GM21717 (cell line): Measurements from ENCODE around the gene RBM3.
"Not testable (repeated sequence)": the region's sequence is repeated elsewhere in the genome, so short reads cannot be mapped to it uniquely, and the experiment has no call there.

Source experiments
- ATAC-seq: cut with Tn5 transposase; IDR thresholded peaks from one replicate; pipeline ENCODE4 v1.9.1; 2021; ENCODE audit warnings: mild to moderate bottlenecking, moderate library complexity; ENCODE audit not compliant: unreplicated experiment

RBM3 gene

DNA sequence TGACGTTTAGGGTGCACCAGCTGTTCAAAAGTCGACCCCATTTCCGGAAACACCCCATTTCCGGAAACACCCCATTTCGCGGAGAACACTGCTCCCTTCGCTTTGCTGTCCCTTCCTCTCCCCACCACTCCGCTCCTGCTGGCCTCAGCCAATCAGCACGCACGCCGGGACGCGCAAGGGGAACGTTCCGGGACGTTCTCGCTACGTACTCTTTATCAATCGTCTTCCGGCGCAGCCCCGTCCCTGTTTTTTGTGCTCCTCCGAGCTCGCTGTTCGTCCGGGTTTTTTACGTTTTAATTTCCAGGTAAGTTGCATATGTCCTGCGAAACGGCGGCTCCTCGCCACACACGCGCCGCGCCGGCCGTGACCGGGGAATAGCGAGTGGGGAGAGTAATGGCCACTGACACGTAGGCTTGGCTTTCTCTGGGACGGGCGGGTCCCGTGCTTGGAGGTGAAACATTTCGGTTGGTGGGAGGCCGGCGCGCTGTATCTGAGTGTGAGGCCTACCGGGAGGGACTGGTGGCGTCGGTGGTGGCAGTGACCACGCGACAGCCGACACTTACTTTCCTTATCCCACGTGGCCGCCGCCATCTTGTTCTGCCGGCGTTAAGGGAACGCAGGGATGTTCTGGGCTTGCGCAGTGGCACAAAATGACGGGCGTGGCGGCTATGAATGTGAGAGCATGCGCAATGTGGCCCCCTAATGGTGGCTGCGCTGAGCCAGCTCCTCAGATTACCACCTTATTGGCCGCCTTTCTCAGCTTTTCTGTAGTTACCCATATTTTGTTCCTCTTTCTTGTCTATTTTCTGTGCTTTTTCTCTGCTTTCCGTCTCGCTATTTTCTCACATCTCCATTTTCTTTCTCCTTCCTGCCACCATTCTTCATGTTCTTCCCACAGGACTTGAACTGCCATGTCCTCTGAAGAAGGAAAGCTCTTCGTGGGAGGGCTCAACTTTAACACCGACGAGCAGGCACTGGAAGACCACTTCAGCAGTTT, at the start of gene RBM3:
RBM3 (plus strand) TSS at position 215 of the 997 bp plus-strand sequence; CDS start at position 912, 697 bp downstream.
- ATAC-seq: peak; percentile 79

DNA sequence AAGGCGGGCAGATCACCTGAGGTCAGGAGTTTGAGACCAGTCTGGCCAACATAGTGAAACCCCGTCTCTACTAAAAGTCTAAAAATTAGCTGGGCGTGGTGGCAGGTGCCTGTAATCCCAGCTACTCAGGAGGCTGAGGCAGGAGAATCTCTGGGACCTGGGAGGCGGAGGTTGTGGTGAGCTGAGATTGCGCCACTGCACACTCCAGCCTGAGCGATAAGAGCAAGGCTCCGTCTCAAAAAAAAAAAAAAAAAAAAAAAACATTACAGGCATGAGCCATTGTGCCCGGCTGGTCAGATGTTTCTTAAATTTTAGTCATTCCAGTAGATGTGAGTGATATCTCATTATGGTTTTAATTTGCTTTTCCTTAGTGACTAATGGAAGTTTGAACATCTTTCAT, 48.4 kb upstream of the RBM3 start:
- not testable (repeated sequence) for ATAC-seq

DNA sequence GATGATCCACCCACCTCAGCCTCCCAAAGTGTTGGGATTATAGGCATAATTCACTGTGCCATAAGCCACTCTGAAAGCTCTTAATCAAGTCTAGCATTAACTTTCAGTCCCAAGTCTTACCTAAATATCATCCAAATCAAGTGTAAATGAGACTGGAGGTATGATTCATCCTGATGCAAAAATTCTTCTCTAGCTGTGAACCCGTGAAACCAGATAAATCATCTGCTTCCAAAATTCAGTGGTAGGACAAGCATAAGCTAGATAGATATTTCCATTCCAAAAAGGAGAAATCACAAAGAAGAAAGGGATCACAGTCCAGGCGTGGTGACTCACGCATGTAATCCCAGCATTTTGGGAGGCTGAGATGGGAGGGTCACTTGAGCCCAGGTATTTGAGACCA, 43.5 kb upstream of the RBM3 start:
- no peak for ATAC-seq

DNA sequence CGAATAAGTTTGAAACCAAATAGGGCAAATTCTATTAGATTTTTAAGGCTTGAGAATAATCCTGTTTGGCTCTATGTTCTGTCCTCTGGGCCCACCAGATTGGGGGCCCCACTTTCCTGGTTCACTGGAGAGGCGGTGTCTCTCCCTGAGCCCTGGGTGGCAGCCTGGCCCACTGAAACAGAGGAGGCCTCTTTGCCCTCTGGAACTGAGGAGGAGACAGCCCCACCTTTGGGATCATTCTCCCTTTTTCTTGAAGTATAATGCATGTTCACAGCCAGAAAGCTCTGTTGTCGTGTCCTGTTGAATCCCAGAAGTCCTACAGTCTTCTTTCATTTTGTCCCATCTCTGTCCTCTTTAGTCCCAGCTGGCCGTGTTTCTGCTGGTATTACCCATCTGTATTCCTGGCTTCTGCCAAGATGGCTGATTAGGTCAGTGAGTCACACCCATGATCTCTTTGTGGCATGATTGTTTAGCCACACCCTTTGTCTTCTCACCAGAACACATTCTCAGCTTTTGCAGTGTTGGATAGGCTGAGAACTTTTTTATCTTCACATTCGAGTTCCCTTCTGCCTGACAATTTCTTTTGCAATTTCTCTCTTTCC, 42.8 kb upstream of the RBM3 start:
- no peak for ATAC-seq

DNA sequence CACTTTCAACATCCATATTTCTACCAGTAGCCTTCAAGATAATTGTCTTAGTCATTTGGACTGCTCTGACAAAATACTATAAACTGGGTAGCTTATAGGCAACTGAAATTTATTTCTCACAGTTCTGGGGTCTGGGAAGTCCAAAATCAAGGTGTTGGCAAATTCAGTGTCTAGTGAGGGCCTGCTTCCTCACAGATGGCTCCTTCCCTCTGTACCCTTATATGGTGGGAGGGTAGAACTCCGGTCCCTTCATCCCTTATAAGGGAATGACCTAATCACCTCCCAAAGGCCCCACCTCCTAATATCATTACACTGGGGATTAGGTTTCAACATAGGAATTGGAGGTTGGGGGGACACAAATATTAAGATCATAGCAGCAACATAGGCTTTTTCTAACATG, 42.1 kb upstream of the RBM3 start:
- no peak for ATAC-seq

DNA sequence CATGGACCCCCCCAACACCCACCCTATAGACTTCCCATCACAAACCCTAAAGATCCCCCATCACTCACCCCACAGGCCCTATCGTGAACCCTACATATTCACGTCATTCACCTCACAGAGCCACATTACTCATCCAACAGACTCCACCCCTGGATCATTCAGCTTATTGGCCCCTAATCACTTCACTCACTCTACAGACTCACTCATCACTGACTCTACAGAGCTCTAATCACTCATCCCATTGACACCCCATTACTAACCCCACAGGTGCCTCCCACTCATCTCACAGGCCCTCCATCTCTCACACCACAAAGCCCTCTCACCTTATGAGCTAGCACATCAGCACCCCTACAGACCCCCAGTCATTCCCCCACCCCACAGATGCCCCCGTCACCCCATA, 41.1 kb upstream of the RBM3 start:
- ATAC-seq: no peak

DNA sequence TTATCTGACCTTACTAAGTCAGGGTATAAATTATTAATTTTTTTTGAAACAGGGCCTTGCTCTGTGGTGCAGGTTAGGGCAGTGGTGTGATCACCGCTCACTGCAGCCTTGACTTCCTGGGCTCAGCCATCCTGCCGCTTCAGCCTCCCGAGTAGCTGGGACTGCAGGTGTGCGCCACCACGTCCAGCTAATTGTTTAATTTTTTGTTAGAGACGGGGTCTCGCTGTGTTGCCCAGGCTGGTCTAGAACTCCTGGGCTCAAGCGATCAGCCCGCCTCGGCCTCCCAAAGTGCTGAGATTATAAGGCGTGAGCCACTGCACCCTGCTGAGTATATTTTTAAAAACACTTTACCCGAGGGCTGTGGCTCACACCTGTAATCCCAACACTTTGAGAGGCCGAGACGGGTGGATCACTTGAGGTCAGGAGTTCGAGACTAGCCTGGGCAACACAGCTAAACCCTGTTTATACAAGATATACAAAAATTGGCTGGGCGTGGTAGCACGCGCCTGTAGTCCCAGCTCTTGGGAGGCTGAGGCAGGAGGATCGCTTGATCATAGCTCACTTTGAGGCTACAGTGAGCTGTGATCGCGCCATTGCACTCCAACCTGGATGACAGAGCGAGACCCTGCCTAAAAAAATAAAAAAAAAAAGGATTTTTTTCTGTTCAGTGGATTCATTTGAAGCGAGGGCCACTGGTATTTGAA, 35.5 kb upstream of the RBM3 start:
- no peak for ATAC-seq

DNA sequence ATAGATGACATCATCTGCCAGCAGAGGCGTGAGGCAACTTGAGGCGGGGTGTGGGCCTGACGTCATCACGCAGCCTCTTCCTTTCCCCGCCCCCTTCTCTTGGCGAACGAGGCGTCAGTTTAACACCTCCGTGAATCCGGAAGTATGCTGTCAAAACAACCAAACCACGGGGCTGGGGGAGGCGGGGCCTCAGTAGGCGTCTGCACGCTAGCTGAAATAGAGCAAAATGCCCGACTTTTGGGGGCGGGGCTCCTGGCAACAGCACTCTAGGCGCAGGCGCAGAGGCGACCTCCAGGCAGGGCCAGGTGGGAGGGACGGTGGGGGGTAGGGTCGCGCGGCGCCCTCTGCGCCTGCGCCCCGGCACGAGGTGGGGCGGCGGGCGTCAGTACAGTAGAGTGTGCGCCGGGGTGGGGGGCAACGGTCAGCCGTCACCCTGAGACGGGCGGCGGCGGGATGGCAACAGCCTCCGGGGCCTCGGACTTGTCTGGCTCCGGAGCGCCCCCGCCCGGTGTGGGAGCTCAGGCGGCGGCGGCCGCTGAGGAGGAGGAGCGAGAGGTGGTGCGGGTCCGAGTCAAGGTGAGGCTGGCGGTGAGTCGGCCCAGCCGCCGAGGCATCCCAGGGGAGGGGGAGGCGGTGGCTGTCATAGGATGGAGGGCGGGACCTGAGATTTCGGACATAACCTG, 34.8 kb upstream of the RBM3 start, which contains the start of gene TBC1D25:
TBC1D25 (plus strand) TSS at position 370 of the 683 bp plus-strand sequence; CDS start at position 454, 84 bp downstream.
- ATAC-seq: peak; percentile 78

DNA sequence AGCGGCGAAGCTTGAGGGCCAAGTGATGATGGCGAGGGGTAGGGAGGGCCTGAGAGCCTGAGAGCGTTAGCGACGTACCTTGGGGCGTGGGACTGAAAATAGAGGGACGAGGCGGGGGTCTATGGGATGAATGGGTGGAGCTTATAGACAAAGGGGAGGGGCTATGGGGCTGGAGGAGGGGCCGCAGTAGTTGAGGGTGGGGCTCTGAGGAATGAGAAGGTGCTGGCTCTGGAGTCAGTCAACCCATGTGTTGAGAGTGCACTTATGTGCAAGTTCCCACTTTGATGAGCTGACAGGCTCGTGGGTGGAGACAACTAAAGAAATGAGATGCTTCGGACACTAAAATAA, 34.3 kb upstream of the RBM3 start:
- peak; percentile 29 for ATAC-seq

DNA sequence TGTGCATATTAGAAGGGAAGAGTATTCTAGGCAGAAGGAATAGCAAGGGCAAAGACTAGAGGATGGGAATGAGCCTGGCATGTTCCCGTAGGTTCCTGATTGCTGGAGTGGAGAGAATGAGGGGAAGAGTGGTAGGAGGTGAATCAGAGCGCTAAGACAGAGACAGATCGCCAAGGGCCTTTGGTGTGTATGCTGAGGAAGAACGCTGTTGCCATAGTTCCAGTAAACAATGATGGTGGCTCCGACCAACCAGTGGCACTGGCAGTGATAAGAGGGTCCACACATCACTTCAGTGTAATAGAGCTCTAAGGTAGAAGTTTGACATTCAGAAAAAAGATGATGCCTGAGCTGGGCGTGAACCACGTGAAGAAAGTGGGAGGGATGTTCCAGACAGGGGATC, 33.8 kb upstream of the RBM3 start:
- ATAC-seq: no peak

DNA sequence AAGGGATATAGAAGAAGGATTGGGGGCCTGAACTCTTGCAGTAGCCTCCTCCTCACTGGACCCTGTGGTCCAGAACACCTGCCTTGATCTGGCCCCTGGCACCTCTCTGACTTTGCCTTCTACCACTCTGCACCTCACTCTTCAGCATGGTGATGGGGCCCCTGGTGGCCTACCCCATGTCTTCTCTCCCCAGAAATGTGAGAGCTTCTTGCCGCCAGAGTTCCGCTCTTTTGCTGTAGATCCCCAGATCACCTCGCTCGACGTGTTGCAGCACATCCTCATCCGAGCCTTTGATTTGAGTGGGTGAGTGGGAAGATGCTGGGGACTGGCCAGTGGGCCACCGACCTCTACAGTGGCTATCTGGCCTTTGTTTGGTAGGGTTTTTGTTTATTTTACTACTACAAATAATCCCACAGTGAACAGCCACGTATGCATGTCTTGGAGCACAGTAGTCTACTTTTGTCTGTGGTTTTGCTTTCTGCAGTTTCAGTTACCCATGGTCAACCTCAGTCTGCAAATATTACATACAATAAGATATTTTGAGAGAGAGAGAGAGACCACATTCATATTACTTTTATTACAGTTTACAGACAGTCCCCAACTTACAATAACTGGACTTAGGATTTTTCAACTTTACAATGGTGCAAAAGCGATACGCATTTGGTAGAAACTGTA, 33.0 kb upstream of the RBM3 start:
- ATAC-seq: no peak

DNA sequence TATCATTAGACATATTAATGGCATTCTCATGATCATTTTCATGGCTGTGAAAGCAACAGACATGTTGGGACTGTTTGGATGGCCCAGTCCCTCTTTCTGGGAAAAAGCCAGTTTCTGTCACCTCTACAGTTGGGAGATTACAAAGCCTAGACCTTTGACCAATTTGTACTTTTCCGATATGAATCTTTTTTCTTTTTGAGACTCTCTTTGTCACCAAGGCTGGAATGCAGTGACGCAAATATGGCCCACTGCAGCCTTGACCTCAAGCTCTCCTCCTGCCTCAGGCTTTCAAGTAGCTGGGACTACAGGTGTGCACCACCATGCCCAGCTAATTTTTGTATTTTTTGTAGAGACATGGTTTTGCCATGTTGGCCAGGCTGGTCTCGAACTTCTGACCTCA, 25.4 kb upstream of the RBM3 start:
- no peak for ATAC-seq

DNA sequence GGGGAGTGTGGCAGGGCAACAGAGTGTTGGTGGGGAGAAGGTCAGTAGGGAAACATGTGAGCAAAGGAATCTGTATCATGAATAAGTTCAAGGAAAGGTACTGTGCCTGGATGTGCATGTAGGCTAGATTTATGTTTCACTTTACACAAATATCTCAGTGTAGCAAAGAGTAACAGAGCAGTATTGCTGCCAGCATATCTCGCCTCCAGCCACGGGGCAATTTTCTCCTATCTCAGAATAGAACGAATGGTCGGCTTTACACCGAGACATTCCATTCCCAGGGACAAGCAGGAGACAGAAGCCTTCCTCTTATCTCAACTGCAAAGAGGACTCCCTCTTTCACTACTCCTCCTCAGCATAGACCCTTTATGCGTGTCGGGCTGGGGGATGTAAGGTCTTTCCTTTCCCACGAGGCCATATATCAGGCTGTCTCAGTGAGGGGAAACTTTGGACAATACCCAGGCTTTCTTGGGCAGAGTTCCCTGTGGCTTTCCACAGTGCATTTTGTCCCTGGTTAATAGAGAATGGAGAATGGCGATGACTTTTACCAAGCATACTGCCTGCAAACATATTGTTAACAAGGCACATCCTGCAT, 18.5 kb upstream of the RBM3 start:
- ATAC-seq: not testable (repeated sequence)

DNA sequence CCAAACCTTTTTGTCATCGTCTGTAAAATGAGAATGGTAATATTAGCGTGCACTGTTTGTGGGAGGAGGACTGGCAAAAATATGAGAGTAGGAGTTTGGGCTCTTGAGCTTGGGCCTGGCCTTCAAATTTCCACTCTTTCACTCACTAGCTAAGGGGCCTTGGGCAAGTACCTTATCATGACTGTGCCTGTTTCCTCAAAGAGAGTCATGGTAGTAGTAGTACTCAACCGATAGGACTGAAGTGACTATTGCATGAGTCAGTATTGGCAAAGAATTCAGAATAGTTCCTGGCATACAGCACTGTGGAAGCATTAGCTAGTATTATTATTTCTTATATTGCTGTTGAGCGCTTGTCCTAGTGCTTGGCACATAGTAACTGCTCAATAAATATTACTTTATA, 16.0 kb upstream of the RBM3 start:
- no peak for ATAC-seq

DNA sequence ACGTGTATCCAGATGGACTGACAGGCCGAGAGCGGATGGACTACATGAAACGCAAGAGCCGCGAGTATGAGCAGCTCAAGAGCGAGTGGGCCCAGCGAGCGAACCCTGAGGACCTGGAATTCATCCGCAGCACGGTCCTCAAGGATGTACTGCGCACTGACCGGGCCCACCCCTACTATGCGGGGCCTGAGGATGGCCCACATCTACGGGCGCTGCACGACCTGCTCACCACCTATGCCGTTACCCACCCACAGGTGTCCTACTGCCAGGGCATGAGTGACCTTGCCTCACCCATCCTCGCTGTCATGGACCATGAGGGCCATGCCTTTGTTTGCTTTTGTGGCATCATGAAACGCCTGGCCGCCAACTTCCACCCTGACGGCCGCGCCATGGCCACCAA, 14.6 kb upstream of the RBM3 start:
- no peak for ATAC-seq

DNA sequence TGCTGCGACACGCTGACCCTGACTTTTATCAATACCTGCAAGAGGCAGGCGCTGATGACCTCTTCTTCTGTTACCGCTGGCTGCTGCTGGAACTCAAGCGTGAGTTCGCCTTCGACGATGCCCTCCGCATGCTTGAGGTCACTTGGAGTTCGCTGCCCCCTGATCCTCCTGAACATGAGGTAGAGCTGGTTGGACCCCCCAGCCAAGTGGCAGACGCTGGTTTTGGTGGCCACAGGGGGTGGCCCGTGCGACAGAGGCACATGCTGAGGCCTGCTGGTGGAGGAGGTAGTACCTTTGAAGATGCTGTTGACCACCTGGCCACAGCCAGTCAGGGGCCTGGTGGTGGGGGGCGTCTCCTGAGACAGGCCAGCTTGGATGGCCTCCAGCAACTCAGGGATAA, 14.2 kb upstream of the RBM3 start:
- no peak for ATAC-seq

DNA sequence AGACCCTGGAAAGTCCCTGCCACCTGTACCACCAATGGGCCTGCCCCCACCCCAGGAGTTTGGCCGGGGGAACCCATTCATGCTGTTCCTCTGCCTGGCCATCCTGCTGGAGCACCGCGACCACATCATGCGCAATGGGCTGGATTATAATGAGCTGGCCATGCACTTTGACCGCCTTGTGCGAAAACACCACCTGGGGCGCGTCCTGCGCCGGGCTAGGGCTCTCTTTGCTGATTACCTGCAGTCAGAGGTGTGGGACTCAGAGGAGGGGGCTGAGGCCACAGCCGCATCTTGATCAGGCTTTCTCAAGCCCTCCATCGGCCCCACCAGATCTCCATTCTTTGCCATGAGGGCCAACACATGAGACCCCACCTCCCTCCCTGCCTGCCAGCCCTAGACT, 13.6 kb upstream of the RBM3 start:
- no peak for ATAC-seq

DNA sequence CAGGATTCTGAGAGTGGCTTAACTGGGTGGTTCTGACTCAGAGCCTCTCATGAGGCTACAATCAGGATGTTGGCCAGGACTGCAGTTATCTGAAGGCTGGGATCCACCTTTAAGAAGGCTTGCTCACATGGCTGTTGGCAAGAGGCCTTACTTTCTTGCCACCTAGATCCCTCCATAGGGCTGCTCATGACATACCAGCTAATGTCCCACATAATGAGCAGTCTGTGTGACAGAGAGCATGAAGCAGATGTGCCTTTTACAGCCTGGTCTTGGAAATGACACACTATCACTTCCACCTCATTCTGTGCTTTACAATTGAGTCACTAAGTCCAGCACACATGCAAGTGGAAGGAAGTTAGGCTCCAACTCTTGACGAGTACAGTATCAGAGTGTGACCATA, 4.3 kb upstream of the RBM3 start:
- ATAC-seq: no peak

DNA sequence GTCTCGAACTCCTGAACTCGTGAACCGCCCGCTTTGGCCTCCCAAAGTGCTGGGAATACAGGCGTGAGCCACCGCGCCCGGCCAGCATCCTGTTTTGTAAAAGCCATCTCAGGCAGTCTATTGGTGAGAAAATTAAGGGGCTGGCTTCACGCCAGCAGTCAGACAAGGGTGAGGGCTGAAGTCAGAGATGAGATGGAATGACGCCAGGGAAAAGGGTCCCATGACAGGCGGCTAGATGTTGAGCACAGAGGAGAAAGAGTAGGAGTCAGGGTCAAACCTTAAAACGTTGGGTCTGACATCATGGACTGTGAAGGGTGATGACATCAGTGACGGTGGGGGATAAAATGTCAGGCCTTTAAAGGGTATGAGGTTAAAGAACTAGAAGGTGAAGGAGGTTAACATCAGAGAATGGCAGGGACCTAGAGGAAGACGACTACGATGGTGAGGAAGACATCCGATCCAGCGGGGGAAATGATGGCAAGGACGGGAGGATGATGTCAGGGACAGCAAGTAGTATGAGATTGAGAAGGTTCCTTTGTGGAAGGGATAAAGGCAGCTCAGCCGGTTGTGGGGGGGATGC, 504 bp upstream of the RBM3 start:
- no peak for ATAC-seq

DNA sequence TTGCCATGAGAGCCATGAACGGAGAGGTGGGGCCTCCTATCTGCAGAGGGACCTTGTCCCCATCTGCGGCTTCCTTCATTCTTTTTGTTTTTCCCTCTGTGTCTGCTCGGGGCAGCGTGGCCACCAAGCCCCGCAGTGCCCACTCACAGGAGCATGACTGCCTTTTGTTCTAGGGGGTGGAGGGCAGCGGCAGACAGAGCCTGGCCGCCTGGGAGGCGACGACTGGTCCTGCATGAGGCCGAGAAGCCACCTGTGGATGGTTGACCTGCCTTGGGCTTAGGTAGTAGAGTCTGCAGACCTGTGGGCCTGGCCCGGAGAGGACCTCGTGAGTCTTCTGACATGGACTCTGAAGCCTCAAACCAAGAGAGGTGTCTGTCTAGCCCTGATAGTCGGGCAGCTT, 1.4 kb downstream of the RBM3 start:
- ATAC-seq: no peak
